Hepatocyte (in vitro differentiated cells): Measurements from ENCODE around the gene ARHGEF10L.

ENCODE experiments used
- EZH2 ChIP-seq: fragments of 200-600 bp; sonication (generic); IDR thresholded peaks from 2 replicates; pipeline ENCODE4 v1.6.1; 2016; ENCODE audit warnings: antibody characterized with exemption, mild to moderate bottlenecking, borderline replicate concordance
- EZH2phosphoT487 ChIP-seq: fragments of 200-600 bp; sonication (generic); IDR thresholded peaks from one replicate; pipeline ENCODE4 v1.6.1; 2018; ENCODE audit warnings: antibody characterized with exemption, mild to moderate bottlenecking, low read depth, moderate library complexity; ENCODE audit not compliant: unreplicated experiment, severe bottlenecking
- TF ChIP-seq, protein P1 (sequence below): fragments of 200-600 bp; sonication (generic); IDR thresholded peaks from 2 replicates; pipeline ENCODE4 v1.5.1; 2016; ENCODE audit warnings: antibody characterized with exemption, mild to moderate bottlenecking; ENCODE audit not compliant: poor library complexity

DNA sequence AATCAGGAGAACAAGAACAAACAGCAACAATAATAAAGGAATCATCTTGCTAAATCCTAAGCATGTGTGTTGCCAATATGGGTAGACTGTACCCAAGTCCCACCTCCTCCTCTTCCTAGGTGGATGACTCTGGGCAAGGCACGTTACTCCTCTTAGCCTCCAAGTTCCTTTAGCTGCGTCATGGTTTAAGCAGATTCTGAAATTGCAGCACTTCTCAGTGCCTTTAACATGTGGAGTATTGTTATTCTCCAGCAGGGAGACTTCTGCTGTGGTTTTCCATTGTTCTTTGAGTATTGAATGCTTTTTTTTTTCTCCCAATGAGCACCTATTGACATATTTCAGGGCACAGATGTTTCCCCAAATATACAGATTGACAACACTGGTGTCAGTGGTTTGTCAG, 15.5 kb downstream of the ARHGEF10L start:
- TF ChIP-seq, protein P1, sequence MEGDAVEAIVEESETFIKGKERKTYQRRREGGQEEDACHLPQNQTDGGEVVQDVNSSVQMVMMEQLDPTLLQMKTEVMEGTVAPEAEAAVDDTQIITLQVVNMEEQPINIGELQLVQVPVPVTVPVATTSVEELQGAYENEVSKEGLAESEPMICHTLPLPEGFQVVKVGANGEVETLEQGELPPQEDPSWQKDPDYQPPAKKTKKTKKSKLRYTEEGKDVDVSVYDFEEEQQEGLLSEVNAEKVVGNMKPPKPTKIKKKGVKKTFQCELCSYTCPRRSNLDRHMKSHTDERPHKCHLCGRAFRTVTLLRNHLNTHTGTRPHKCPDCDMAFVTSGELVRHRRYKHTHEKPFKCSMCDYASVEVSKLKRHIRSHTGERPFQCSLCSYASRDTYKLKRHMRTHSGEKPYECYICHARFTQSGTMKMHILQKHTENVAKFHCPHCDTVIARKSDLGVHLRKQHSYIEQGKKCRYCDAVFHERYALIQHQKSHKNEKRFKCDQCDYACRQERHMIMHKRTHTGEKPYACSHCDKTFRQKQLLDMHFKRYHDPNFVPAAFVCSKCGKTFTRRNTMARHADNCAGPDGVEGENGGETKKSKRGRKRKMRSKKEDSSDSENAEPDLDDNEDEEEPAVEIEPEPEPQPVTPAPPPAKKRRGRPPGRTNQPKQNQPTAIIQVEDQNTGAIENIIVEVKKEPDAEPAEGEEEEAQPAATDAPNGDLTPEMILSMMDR, result no peak
- no peak for TF ChIP-seq EZH2
- no peak for TF ChIP-seq EZH2phosphoT487
